SK-N-SH (cell line): ENCODE data around the gene TUBGCP3.

Experiments
- CTCF ChIP-seq: fragments of 200-600 bp; sonication (generic); IDR thresholded peaks from 2 replicates; pipeline ENCODE4 v1.6.1; 2017; ENCODE audit warnings: antibody characterized with exemption, mild to moderate bottlenecking, moderate library complexity
- JUND ChIP-seq: IDR thresholded peaks from 2 replicates; pipeline ENCODE4 v1.4.0; 2012
- MAX ChIP-seq: IDR thresholded peaks from 2 replicates; pipeline ENCODE4 v1.4.0; 2012; ENCODE audit warnings: low read depth
- POLR2AphosphoS5 ChIP-seq: IDR thresholded peaks from 2 replicates; pipeline ENCODE4 v1.6.1; 2012; ENCODE audit warnings: low read depth, low read length
- RXRA ChIP-seq: IDR thresholded peaks from 2 replicates; pipeline ENCODE4 v1.4.0; 2012; ENCODE audit warnings: low read depth, mild to moderate bottlenecking, borderline replicate concordance
- TAF1 ChIP-seq: IDR thresholded peaks from 2 replicates; pipeline ENCODE4 v1.6.1; 2012; ENCODE audit warnings: low read depth, mild to moderate bottlenecking, low read length, moderate library complexity, borderline replicate concordance
- YY1 ChIP-seq: IDR thresholded peaks from 2 replicates; pipeline ENCODE4 v1.4.0; 2012; ENCODE audit warnings: low read depth, mild to moderate bottlenecking
- TF ChIP-seq, protein P1 (sequence below): IDR thresholded peaks from 2 replicates; pipeline ENCODE4 v1.6.1; 2012; ENCODE audit warnings: mild to moderate bottlenecking, low read depth, low read length, moderate library complexity

- TF ChIP-seq POLR2AphosphoS5 (no peak), CTCF (no peak), MAX (no peak), TAF1 (no peak), YY1 (no peak), RXRA (no peak), JUND (no peak)
- TF ChIP-seq, protein P1, sequence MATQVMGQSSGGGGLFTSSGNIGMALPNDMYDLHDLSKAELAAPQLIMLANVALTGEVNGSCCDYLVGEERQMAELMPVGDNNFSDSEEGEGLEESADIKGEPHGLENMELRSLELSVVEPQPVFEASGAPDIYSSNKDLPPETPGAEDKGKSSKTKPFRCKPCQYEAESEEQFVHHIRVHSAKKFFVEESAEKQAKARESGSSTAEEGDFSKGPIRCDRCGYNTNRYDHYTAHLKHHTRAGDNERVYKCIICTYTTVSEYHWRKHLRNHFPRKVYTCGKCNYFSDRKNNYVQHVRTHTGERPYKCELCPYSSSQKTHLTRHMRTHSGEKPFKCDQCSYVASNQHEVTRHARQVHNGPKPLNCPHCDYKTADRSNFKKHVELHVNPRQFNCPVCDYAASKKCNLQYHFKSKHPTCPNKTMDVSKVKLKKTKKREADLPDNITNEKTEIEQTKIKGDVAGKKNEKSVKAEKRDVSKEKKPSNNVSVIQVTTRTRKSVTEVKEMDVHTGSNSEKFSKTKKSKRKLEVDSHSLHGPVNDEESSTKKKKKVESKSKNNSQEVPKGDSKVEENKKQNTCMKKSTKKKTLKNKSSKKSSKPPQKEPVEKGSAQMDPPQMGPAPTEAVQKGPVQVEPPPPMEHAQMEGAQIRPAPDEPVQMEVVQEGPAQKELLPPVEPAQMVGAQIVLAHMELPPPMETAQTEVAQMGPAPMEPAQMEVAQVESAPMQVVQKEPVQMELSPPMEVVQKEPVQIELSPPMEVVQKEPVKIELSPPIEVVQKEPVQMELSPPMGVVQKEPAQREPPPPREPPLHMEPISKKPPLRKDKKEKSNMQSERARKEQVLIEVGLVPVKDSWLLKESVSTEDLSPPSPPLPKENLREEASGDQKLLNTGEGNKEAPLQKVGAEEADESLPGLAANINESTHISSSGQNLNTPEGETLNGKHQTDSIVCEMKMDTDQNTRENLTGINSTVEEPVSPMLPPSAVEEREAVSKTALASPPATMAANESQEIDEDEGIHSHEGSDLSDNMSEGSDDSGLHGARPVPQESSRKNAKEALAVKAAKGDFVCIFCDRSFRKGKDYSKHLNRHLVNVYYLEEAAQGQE: no peak
These were observed 135.4 kb downstream of the TUBGCP3 start for GRCh38 chr13:112452380-112453206.
